ENCODE results near the gene YTHDF1.

The YTHDF1 gene

GRCh38 chr20:63241272-63241671 is 25.3 kb upstream of the YTHDF1 start:
- Histone ChIP-seq H3K9me3 (ENCODE audit: control insufficient read depth, low read length) (no peaks in the 10 kb centered on the region), H3K4me3 (ENCODE audit: low read depth, low read length) (no peak overlapping the region), H3K4me1 (no peaks in the 10 kb centered on the region), H3K36me3 (ENCODE audit: control insufficient read depth, insufficient read depth, low read length) (no peaks in the 10 kb centered on the region), H3K9ac (no peak overlapping the region), H3K79me2 (no peaks in the 10 kb centered on the region), H3K27ac (no peak overlapping the region), H3K27me3 (ENCODE audit: control insufficient read depth, insufficient read depth, low read length) (no peaks in the 10 kb centered on the region), H3K4me2 (ENCODE audit: low read length) (no peak overlapping the region), H2AFZ (no peak overlapping the region)
- no peak for TF ChIP-seq CTCF (IDR thresholded peaks at IDR 0.05)

- no peak overlapping the region for H2AFZ ChIP-seq
- no peak overlapping the region for H3K9ac ChIP-seq
- no peak overlapping the region for H3K4me3 ChIP-seq (ENCODE audit: low read depth, low read length)
- no peak overlapping the region for H3K4me2 ChIP-seq (ENCODE audit: low read length)
- H3K4me1 ChIP-seq, result no peaks in the 10 kb centered on the region
- no peak overlapping the region for H3K27ac ChIP-seq
- no peaks in the 10 kb centered on the region for H3K79me2 ChIP-seq
- H3K9me3 ChIP-seq (ENCODE audit: control insufficient read depth, low read length), result no peaks in the 10 kb centered on the region
- TF ChIP-seq CTCF (IDR thresholded peaks at IDR 0.05), result no peak
- H3K36me3 ChIP-seq (ENCODE audit: control insufficient read depth, insufficient read depth, low read length), result no peaks in the 10 kb centered on the region
- H3K27me3 ChIP-seq (ENCODE audit: control insufficient read depth, insufficient read depth, low read length), result no peaks in the 10 kb centered on the region
These were observed 24.1 kb upstream of the YTHDF1 start for GRCh38 chr20:63240004-63240403.

- Histone ChIP-seq H2AFZ (no peak overlapping the region), H3K79me2 (no peaks in the 10 kb centered on the region), H3K36me3 (ENCODE audit: control insufficient read depth, insufficient read depth, low read length) (no peaks in the 10 kb centered on the region), H3K4me1 (no peaks in the 10 kb centered on the region), H3K27me3 (ENCODE audit: control insufficient read depth, insufficient read depth, low read length) (no peaks in the 10 kb centered on the region), H3K9me3 (ENCODE audit: control insufficient read depth, low read length) (no peaks in the 10 kb centered on the region), H3K4me2 (ENCODE audit: low read length) (no peak overlapping the region), H3K4me3 (ENCODE audit: low read depth, low read length) (no peak overlapping the region), H3K9ac (no peak overlapping the region), H3K27ac (no peak overlapping the region)
- no peak for TF ChIP-seq CTCF (IDR thresholded peaks at IDR 0.05)
These were observed 23.5 kb upstream of the YTHDF1 start for GRCh38 chr20:63239431-63239830.

GRCh38 chr20:63238514-63239125 is 22.7 kb upstream of the YTHDF1 start:
- H2AFZ ChIP-seq, result no peak overlapping the region
- H3K79me2 ChIP-seq, result no peaks in the 10 kb centered on the region
- no peak overlapping the region for H3K9ac ChIP-seq
- no peak overlapping the region for H3K27ac ChIP-seq
- H3K4me1 ChIP-seq, result no peaks in the 10 kb centered on the region
- H3K27me3 ChIP-seq (ENCODE audit: control insufficient read depth, insufficient read depth, low read length), result no peaks in the 10 kb centered on the region
- no peaks in the 10 kb centered on the region for H3K36me3 ChIP-seq (ENCODE audit: control insufficient read depth, insufficient read depth, low read length)
- H3K4me2 ChIP-seq (ENCODE audit: low read length), result no peak overlapping the region
- no peak for TF ChIP-seq CTCF (IDR thresholded peaks at IDR 0.05)
- no peaks in the 10 kb centered on the region for H3K9me3 ChIP-seq (ENCODE audit: control insufficient read depth, low read length)
- no peak overlapping the region for H3K4me3 ChIP-seq (ENCODE audit: low read depth, low read length)

GRCh38 chr20:63238031-63238430 is 22.1 kb upstream of the YTHDF1 start:
- Histone ChIP-seq H3K27me3 (ENCODE audit: control insufficient read depth, insufficient read depth, low read length) (no peaks in the 10 kb centered on the region), H3K9me3 (ENCODE audit: control insufficient read depth, low read length) (no peaks in the 10 kb centered on the region), H3K27ac (no peak overlapping the region), H3K4me3 (ENCODE audit: low read depth, low read length) (no peak overlapping the region), H3K9ac (no peak overlapping the region), H3K4me1 (no peaks in the 10 kb centered on the region), H3K36me3 (ENCODE audit: control insufficient read depth, insufficient read depth, low read length) (no peaks in the 10 kb centered on the region), H2AFZ (no peak overlapping the region), H3K4me2 (ENCODE audit: low read length) (no peak overlapping the region), H3K79me2 (no peaks in the 10 kb centered on the region)
- no peak for TF ChIP-seq CTCF (IDR thresholded peaks at IDR 0.05)
